CMK (cell line): ENCODE measurements around the gene ZNF765.
"Not testable (repeated sequence)": the region's sequence is repeated elsewhere in the genome, so short reads cannot be mapped to it uniquely, and the experiment has no call there.

Experiments
- DNase-seq: peaks from one replicate; pipeline ENCODE4 v3.0.0-alpha.2; 2010; ENCODE audit warnings: low read depth

ZNF765 gene

GRCh38 chr19:53394974-53395839 is at the start of gene ZNF765:
ZNF765 (plus strand) TSS chr19:53395149; CDS start chr19:53398016, 2,867 bp downstream.
- DNase-seq: peak; percentile 84

- DNase-seq: no peak
These were observed 39.2 kb upstream of the ZNF765 start for GRCh38 chr19:53355739-53356138.

GRCh38 chr19:53357821-53358581 is 36.9 kb upstream of the ZNF765 start:
- no peak for DNase-seq

GRCh38 chr19:53360056-53360455 is 34.9 kb upstream of the ZNF765 start:
- not testable (repeated sequence) for DNase-seq

- DNase-seq: peak; percentile 78
These were observed 29.6 kb upstream of the ZNF765 start, which contains the start of gene ZNF525 for GRCh38 chr19:53365134-53365898. ZNF525 (plus strand) TSS chr19:53365705; CDS start chr19:53372282, 6,577 bp downstream.

- no peak for DNase-seq
These were observed 29.0 kb upstream of the ZNF765 start for GRCh38 chr19:53365899-53366493.

GRCh38 chr19:53372196-53372595 is 22.8 kb upstream of the ZNF765 start:
- DNase-seq: no peak

GRCh38 chr19:53374288-53374687 is 20.7 kb upstream of the ZNF765 start:
- no peak for DNase-seq

- DNase-seq: no peak
These were observed 20.2 kb upstream of the ZNF765 start for GRCh38 chr19:53374743-53375142.

GRCh38 chr19:53381376-53381775 is 13.6 kb upstream of the ZNF765 start:
- DNase-seq: no peak

GRCh38 chr19:53388168-53388567 is 6.8 kb upstream of the ZNF765 start:
- no peak for DNase-seq

- no peak for DNase-seq
These were observed 6.0 kb upstream of the ZNF765 start for GRCh38 chr19:53388904-53389303.

GRCh38 chr19:53389571-53389970 is 5.4 kb upstream of the ZNF765 start:
- DNase-seq: no peak

- DNase-seq: no peak
These were observed 5.0 kb upstream of the ZNF765 start for GRCh38 chr19:53389978-53390377.

GRCh38 chr19:53394522-53394973 is 401 bp upstream of the ZNF765 start:
- no peak for DNase-seq

- not testable (repeated sequence) for DNase-seq
These were observed 1.0 kb downstream of the ZNF765 start for GRCh38 chr19:53395840-53396524.

- DNase-seq: no peak
These were observed 1.5 kb downstream of the ZNF765 start for GRCh38 chr19:53396525-53396868.

- DNase-seq: not testable (repeated sequence)
These were observed 3.0 kb downstream of the ZNF765 start for GRCh38 chr19:53397918-53398317.

- no peak for DNase-seq
These were observed 14.7 kb downstream of the ZNF765 start for GRCh38 chr19:53409505-53410204.

- not testable (repeated sequence) for DNase-seq
These were observed 25.8 kb downstream of the ZNF765 start for GRCh38 chr19:53420520-53421315.
